Sigmoid colon (tissue), 7 donors: ENCODE data around the gene SLC26A8. TPM values are rescaled to one million over a fixed set of nuclear protein-coding genes. Genes with fewer than 3 reads are reported as not detected.
"Not testable (repeated sequence)": the region's sequence is repeated elsewhere in the genome, so short reads cannot be mapped to it uniquely, and the experiment has no call there.

Experiments used
- DNase-seq: peaks from one replicate; pipeline ENCODE4 v3.0.0-alpha.2; 2019
- H3K27ac ChIP-seq, 4 donors: fragments of 200-600 bp; sonication (generic); one replicate each; pipeline ENCODE4 v1.5.1; 2016 to 2019; ENCODE audit warnings: mild to moderate bottlenecking in 1 of 4
- H3K27me3 ChIP-seq, 3 donors: fragments of 200-600 bp; sonication (generic); one replicate each; pipeline ENCODE4 v1.5.1; 2019; ENCODE audit warnings: mild to moderate bottlenecking in 1 of 3
- H3K36me3 ChIP-seq, 4 donors: fragments of 200-600 bp; sonication (generic); one replicate each; pipeline ENCODE4 v1.5.1; 2016 to 2019
- H3K4me1 ChIP-seq, 4 donors: fragments of 200-600 bp; sonication (generic); one replicate each; pipeline ENCODE4 v1.5.1; 2017 to 2019
- H3K4me3 ChIP-seq, 4 donors: fragments of 200-600 bp; sonication (generic); one replicate each; pipeline ENCODE4 v1.5.1; 2017 to 2019; ENCODE audit warnings: mild to moderate bottlenecking in 2 of 4, moderate library complexity in 1 of 4
- H3K9me3 ChIP-seq, 4 donors: fragments of 200-600 bp in 3 of 4; sonication (generic) in 3 of 4; one replicate each; pipeline versions ENCODE4 v1.5.1 to v1.6.1; 2013 to 2019
- CTCF ChIP-seq, 4 experiments: fragments of 450-650 bp in 3 of 4; fragments of 200-600 bp in 1 of 4; IDR thresholded peaks; one replicate each; pipeline ENCODE4 v1.5.1; 2016 to 2019; ENCODE audit warnings: antibody characterized with exemption in 4 of 4, mild to moderate bottlenecking in 3 of 4, moderate library complexity in 2 of 4
- EP300 ChIP-seq, 4 donors: sonication (generic); formaldehyde crosslinking; IDR thresholded peaks; one replicate each; pipeline ENCODE4 v1.6.1; 2017; ENCODE audit warnings: antibody characterized with exemption in 4 of 4
- POLR2A ChIP-seq, 2 donors: fragments of 450-650 bp; IDR thresholded peaks; one replicate each; pipeline ENCODE4 v1.6.1; 2016; ENCODE audit warnings: antibody characterized with exemption in 2 of 2, mild to moderate bottlenecking in 2 of 2, moderate library complexity in 2 of 2
- POLR2AphosphoS5 ChIP-seq, 4 donors: sonication (generic); formaldehyde crosslinking; IDR thresholded peaks; one replicate each; pipeline ENCODE4 v1.6.1; 2017; ENCODE audit warnings: antibody characterized with exemption in 4 of 4
- WGBS, 2 donors: extraction: QIAGEN DNeasy Blood & Tissue Kit; methylation state at CpG; one replicate each; pipeline ENCODE4 v1.1.7; 2013; 5-methylcytosine and 5-hydroxymethylcytosine counted together
- intact Hi-C: fragments of 100-400 bp; cut with DNase I; formaldehyde crosslinking; loops from one replicate; pipeline ENCODE4 v1.15.1; 2023
- polyA plus RNA-seq, 3 donors: library from polyadenylated mRNA; stranded (reverse); fragments of 200-250 nt; gene quantifications; one replicate each; pipeline ENCODE4 v1.2.3, GENCODE V29; 2013
- total RNA-seq, 4 donors: library from RNA; depleted of rRNA; stranded (reverse); fragments of >200 nt; gene quantifications; one replicate each; pipeline ENCODE4 v1.1.0, GENCODE V29; 2016
- donor health status: healthy with polysubstance abuse.
- donor health status: Bipolar disorder and iron deficiency.
- donor health status: healthy.

SLC26A8 gene
- total and polyA plus RNA-seq, 7 donors: 0.10 TPM; not detected in 6

- no peak for DNase-seq
- TF ChIP-seq EP300 (IDR thresholded peaks at IDR 0.05): no peak
- TF ChIP-seq POLR2AphosphoS5 (IDR thresholded peaks at IDR 0.05): no peak
- no peak for TF ChIP-seq POLR2A (IDR thresholded peaks at IDR 0.05)
- TF ChIP-seq CTCF (IDR thresholded peaks at IDR 0.05): no peak
- intact Hi-C loops: no loop called here
- H3K27ac ChIP-seq: no peak overlapping the region
- peaks cover 0 to 4% (median 0%) of the 10 kb centered on the region in 3 donors for H3K27me3 ChIP-seq
- no peak overlapping the region for H3K4me3 ChIP-seq
- H3K36me3 ChIP-seq: no peaks in the 10 kb centered on the region
- H3K4me1 ChIP-seq: no peaks in the 10 kb centered on the region
- no peaks in the 10 kb centered on the region for H3K9me3 ChIP-seq
Measured at GRCh38 chr6:35942355-35942754, 82.1 kb downstream of the SLC26A8 start.

- 36 to 70% methylated on average over 7 of the region's 7 CpGs for WGBS, 2 donors
- H3K4me3 ChIP-seq, intact Hi-C loops: not testable (repeated sequence)
Measured at GRCh38 chr6:35941170-35941569, 83.3 kb downstream of the SLC26A8 start.

DNA sequence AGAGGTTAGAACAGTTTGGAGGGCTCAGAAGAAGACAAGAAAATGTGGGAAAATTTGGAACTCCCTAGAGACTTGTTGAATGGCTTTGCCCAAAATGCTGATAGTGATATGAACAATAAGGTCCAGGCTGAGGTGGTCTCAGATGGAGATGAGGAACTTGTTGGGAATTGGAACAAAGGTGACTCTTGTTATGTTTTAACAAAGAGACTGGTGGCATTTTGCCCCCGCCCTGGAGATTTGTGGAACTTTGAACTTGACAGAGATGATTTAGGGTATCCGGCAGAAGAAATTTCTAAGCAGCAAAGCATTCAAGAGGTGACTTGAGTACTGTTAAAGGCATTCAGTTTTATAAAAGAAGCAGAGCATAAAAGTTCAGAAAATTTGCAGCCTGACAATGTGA, 84.4 kb downstream of the SLC26A8 start:
- H3K9me3 ChIP-seq, H3K27me3 ChIP-seq, H3K36me3 ChIP-seq, H3K27ac ChIP-seq, DNase-seq, H3K4me3 ChIP-seq, H3K4me1 ChIP-seq, intact Hi-C loops: not testable (repeated sequence)
- WGBS, 2 donors: 34 to 81% methylated on average over 2 of the region's 2 CpGs

More at GRCh38 chr6:35941170-35941569, 83.3 kb downstream of the SLC26A8 start:
- not testable (repeated sequence) for H3K27ac ChIP-seq, H3K9me3 ChIP-seq, DNase-seq, H3K27me3 ChIP-seq, H3K4me1 ChIP-seq, H3K36me3 ChIP-seq

DNA sequence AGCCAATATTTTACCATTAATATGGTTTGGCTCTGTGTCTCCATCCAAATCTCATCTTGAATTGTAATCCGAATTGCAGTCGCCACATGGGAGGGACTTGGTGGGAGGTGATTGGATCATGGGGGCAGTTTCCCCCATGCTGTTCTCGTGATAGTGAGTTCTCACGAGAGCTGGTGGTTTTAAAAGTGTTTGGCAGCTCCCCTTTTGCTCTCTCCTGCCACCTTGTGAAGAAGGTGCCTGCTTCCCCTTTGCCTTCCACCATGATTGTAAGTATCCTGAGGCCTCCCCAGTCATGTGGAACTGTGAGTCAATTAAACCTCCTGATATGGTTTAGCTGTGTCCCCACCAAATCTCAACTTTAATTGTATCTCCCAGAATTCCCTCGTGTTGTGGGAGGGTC, 85.2 kb downstream of the SLC26A8 start:
- intact Hi-C loops, H3K36me3 ChIP-seq, H3K27ac ChIP-seq, DNase-seq, H3K27me3 ChIP-seq, H3K4me1 ChIP-seq, H3K9me3 ChIP-seq, H3K4me3 ChIP-seq: not testable (repeated sequence)
- 92 to 97% methylated on average over 5 of the region's 5 CpGs for WGBS, 2 donors

- H3K4me3 ChIP-seq: no peak overlapping the region
- no peaks in the 10 kb centered on the region for H3K4me1 ChIP-seq
- H3K27me3 ChIP-seq: peaks cover 0 to 7% (median 0%) of the 10 kb centered on the region in 3 donors
- H3K36me3 ChIP-seq: no peaks in the 10 kb centered on the region
- TF ChIP-seq EP300 (IDR thresholded peaks at IDR 0.05) (no peak), POLR2A (IDR thresholded peaks at IDR 0.05) (no peak), CTCF (IDR thresholded peaks at IDR 0.05) (no peak), POLR2AphosphoS5 (IDR thresholded peaks at IDR 0.05) (no peak)
- WGBS, 2 donors: 92 to 95% methylated on average over 1 of the region's 1 CpG
- DNase-seq: no peak
- no peak overlapping the region for H3K27ac ChIP-seq
- intact Hi-C loops: no loop called here
- no peaks in the 10 kb centered on the region for H3K9me3 ChIP-seq
Measured at GRCh38 chr6:35936681-35937359, 87.6 kb downstream of the SLC26A8 start.

DNA sequence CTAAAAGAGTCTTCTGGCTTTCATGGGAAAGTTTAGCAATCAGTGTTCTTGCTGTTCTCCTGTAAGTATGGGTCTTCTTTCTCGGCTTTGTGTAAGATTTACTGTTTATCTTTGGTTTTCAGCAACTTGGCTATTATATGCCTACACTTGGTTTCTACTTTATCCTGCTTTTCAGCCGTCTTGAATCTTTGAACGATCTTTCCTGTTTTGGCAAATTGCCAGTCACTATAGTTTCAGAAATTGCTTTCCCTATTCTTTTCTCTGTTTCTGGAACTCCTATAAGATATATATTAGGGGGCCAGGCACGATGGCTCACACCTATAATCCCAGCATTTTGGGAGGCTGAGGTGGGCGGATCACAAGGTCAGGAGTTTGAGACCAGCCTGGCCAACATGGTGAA, 89.0 kb downstream of the SLC26A8 start:
- H3K4me3 ChIP-seq: no peak overlapping the region
- no peak overlapping the region for H3K27ac ChIP-seq
- no peak for DNase-seq
- no peaks in the 10 kb centered on the region for H3K4me1 ChIP-seq
- WGBS, 2 donors: 71 to 73% methylated on average over 5 of the region's 5 CpGs
- H3K9me3 ChIP-seq: no peaks in the 10 kb centered on the region
- H3K27me3 ChIP-seq: peaks cover 0 to 7% (median 0%) of the 10 kb centered on the region in 3 donors
- TF ChIP-seq POLR2AphosphoS5 (IDR thresholded peaks at IDR 0.05): no peak
- TF ChIP-seq POLR2A (IDR thresholded peaks at IDR 0.05): no peak
- intact Hi-C loops: no loop called here
- no peaks in the 10 kb centered on the region for H3K36me3 ChIP-seq

- Histone ChIP-seq H3K9me3 (no peaks in the 10 kb centered on the region), H3K4me1 (no peaks in the 10 kb centered on the region), H3K36me3 (no peaks in the 10 kb centered on the region), H3K27ac (no peak overlapping the region), H3K27me3 (peaks cover 0 to 7% (median 0%) of the 10 kb centered on the region in 3 donors), H3K4me3 (no peak overlapping the region)
- 48 to 68% methylated on average over 2 of the region's 2 CpGs for WGBS, 2 donors
- TF ChIP-seq POLR2AphosphoS5 (IDR thresholded peaks at IDR 0.05) (no peak), CTCF (IDR thresholded peaks at IDR 0.05) (no peak)
- no peak for DNase-seq
- intact Hi-C loops: no loop called here
Measured at GRCh38 chr6:35933844-35934243, 90.6 kb downstream of the SLC26A8 start.

DNA sequence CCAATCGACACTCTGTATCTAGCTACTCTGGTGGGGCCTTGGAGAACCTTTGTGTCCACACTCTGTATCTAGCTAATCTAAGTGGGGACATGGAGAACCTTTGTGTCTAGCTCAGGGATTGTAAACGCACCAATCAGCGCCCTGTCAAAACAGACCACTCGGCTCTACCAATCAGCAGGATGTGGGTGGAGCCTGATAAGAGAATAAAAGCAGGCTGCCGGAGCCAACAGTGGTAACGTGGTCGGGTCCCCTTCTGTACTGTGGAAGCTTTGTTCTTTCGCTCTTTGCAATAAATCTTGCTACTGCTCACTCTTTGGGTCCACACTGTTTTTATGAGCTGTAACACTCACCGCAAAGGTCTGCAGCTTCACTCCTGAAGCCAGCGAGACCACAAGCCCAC, 92.6 kb downstream of the SLC26A8 start:
- intact Hi-C loops, H3K4me1 ChIP-seq: not testable (repeated sequence)
- 84 to 91% methylated on average over 10 of the region's 10 CpGs for WGBS, 2 donors

More for the DNA sequence above, 92.6 kb downstream of the SLC26A8 start:
- H3K27me3 ChIP-seq, H3K27ac ChIP-seq, H3K36me3 ChIP-seq, H3K9me3 ChIP-seq, DNase-seq, H3K4me3 ChIP-seq: not testable (repeated sequence)
